Measurements from ENCODE around the gene VWA8.
"Not testable (repeated sequence)": the region's sequence is repeated elsewhere in the genome, so short reads cannot be mapped to it uniquely, and the experiment has no call there.

Gene VWA8

GRCh38 chr13:41644742-41645141 lies 316.2 kb downstream of the VWA8 start:
- no peak for DNase-seq (ENCODE audit: low spot score)

GRCh38 chr13:41643507-41643906 lies 317.4 kb downstream of the VWA8 start:
- no peak for DNase-seq (ENCODE audit: low spot score)

- no peak for DNase-seq (ENCODE audit: low spot score)
Measured at GRCh38 chr13:41641961-41642360, 318.9 kb downstream of the VWA8 start.

DNA sequence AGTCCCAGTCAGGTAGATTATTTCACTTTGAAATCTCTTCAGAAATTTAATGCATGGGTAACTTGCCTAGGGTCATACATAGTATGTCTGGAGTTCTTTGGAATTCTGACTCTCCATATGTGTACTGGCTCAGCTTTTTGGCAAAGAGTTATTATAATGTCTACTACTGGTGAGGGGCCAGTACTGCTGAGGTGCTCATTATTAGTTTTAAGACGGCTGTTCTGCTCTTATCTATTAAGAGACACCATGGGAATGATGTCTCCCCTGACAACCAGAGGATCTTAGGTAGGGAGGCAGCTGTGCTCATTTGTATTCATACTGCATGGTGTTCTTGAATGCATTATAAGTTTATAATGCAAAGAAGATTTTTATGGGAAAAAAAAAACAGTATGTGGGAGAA lies 319.5 kb downstream of the VWA8 start:
- no peak for DNase-seq (ENCODE audit: low spot score)

- no peak for DNase-seq (ENCODE audit: low spot score)
Measured at GRCh38 chr13:41639955-41640780, 320.7 kb downstream of the VWA8 start.

GRCh38 chr13:41639237-41639904 lies 321.5 kb downstream of the VWA8 start:
- no peak for DNase-seq (ENCODE audit: low spot score)

- DNase-seq (ENCODE audit: low spot score) = no peak
Measured at GRCh38 chr13:41637586-41637985, 323.3 kb downstream of the VWA8 start.

DNA sequence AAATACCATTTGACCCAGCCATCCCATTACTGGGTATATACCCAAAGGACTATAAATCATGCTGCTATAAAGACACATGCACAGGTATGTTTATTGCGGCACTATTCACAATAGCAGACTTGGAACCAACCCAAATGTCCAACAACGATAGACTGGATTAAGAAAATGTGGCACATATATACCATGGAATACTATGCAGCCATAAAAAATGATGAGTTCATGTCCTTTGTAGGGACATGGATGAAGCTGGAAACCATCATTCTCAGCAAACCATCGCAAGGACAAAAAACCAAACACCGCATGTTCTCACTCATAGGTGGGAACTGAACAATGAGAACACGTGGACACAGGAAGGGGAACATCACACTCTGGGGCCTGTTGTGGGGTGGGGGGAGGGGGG lies 323.9 kb downstream of the VWA8 start:
- not testable (repeated sequence) for DNase-seq (ENCODE audit: low spot score)

DNA sequence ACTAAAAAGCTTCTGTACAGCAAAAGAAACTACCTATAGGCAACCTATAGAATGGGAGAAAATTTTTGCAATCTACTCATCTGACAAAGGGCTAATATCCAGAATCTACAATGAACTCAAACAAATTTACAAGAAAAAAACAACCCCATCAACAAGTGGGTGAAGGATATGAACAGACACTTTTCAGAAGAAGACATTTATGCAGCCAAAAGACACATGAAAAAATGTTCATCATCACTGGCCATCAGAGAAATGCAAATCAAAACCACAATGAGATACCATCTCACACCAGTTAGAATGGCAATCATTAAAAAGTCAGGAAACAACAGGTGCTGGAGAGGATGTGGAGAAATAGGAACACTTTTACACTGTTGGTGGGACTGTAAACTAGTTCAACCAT lies 324.3 kb downstream of the VWA8 start:
- not testable (repeated sequence) for DNase-seq (ENCODE audit: low spot score)

DNA sequence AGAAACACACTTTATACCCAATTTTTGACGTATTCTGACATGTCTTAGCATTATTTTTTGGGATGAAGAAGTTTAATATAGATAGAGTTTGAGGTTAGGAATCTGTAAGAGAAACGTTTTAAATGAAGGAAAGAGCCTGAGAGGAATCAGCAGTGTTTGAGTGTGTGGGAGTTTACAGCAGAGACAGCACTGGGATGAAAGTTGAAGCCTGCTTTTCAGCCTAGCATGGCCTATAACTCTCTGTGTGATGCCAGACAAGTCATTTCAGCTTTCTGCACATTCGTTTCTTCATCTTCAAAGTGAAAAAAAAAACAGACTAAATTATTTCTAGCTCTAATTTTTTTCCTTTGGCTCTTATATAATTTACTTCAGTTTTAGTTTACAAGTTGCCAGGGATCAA lies 326.5 kb downstream of the VWA8 start:
- no peak for DNase-seq (ENCODE audit: low spot score)

DNA sequence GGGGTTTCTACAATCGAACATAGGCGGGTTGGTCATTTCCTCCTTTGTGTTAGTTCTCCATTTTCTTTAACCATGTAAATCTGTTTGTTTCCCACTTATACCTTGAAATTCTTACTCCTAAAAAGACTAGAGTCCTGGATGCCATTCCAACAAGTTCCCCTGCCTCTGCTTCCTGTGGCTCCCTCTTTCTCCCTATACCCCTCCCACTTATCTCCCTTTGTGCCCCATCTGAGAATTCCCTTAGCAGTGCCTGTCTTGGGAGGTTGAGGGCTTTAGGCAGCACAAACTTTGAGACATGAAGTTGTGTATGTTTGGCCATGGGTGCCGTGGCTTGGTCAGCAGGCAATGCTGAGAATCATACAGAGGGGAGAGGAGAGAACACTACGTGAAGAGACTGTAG lies 327.1 kb downstream of the VWA8 start:
- no peak for DNase-seq (ENCODE audit: low spot score)

DNA sequence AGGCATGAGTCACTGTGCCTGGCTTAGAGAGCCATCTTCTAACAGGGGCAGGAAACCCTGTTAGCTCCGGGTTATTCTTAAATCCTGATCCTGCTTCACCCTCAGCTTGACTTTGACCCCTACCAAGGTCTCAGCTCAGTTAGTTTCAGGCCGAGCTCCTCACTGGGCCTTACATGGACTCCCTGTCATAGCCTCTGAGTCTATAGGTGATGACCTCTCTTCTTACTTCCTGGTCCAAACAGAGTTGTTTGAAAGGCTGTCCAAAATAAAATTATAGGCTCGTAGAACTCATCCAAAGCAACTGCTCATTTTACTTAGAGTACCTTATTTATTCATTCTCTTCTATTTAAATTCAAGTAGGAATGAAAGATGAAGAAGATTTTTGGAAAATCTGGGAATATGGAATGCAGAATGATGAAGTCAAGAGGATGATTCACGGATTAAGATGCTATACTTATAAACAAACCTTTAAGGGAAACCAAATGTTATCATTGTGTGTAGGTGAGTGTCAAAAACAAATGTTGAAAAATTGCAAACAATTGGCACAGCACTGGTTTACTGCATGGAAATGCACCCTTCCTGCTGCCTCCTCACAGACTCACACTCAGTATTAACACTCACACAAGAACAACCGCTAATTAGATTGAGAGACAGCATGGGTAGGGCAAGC lies 329.5 kb downstream of the VWA8 start:
- DNase-seq (ENCODE audit: low spot score) = no peak

DNA sequence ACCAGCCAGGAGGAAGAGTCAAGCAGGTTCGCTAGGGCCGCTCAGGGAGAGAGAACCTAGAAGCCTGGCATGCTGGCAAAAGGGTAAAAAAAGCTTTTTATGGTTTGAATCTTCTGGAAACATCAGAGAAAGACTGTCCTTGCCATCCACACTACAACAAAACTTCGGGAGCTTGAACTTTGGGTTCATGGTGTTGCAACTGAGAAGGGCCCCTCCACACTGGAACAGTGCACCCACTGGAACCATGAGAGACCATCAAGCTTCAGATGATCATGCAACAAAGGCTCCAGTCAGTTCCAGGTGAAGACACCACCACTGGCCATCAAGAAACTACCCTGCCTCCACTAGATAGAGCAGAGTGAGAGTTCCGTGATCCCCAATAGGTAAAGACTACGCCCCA lies 333.5 kb downstream of the VWA8 start:
- no peak for DNase-seq (ENCODE audit: low spot score)

DNA sequence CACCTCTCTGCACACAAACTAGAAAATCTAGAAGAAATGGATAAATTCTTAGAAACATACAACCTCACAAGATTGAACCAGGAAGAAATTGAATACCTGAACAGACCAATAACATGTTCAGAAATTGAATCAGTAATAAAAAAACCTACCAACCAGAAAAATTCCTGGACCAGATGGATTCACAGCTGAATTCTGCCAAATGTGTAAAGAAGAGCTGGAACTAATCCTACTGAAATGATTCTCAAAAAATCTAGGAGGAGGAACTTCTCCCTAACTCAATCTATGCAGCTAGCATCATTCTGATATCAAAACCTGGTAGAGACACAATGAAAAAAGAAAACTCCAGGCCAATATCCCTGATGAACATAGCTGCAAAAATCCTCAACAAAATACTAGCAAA lies 336.9 kb downstream of the VWA8 start:
- no peak for DNase-seq (ENCODE audit: low spot score)

- no peak for DNase-seq (ENCODE audit: low spot score)
Measured at GRCh38 chr13:41622432-41623429, 338.2 kb downstream of the VWA8 start.

DNA sequence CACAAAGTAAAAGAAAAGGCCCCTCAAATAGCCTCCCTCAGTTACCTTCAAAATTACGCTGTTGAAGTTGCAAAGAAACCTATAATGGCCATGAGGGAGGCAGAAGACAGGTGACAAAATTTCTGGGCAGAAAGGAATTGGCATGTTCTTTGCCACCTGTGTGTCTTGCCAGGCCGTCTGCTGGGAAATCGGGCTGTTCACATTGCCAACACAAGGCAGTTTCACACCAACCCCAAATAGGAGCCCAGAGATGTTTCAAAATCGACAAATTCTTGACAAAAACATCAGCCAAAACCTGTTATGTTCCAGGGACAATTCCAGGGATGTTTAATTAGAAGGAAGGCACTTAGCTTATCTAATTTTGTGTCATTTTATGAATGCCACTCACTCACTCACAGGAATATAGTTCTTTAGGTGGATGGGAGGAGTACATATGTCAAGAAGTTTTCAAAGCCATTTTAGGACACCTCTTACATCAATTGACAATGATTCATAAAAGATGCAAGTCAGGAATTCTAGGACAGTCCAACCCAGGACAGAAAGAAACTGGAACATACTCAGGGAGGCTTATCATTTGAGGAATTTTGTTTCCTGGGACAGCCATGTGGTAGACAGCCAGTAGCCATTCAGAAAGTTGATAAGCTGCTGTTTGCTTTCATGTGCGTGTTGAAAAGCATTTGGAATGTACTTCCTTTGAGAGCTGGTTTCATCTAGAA lies 339.0 kb downstream of the VWA8 start:
- DNase-seq (ENCODE audit: low spot score) = no peak

- not testable (repeated sequence) for DNase-seq (ENCODE audit: low spot score)
Measured at GRCh38 chr13:41617633-41618032, 343.3 kb downstream of the VWA8 start.

DNA sequence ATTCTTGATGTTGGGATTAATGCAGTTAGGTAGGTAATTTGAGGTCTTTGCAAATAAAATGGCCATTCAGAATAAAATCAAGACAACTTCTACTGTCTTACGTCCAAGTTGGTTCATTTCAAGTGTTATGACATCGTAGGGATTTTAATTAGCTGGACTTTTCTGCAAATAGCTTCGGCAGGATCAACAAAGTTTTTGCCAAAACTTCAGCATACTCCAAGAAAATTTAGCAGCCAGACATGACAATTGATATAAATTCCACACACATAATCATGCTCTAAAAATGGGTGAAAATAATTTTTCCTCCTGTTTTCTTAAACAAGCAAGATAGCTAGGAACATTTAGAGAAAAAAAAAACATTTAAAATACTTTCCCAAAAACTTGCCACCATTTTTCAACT lies 344.8 kb downstream of the VWA8 start:
- no peak for DNase-seq (ENCODE audit: low spot score)

DNA sequence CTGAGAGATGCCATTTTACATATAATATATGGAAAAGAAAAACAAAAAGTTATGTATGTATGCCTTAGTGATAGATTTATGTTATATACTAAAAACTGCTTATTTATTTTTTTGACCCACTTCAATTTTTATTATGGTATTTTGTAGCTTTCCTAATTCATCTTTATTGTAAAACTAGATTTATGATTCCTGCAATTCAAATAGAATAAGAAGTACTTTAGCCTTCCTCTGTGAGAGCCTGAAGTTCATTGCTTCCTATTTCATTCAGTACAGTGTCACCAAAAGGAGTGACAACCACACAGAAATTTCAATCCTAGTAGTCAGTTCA lies 345.4 kb downstream of the VWA8 start:
- no peak for DNase-seq (ENCODE audit: low spot score)

- DNase-seq (ENCODE audit: low spot score) = no peak
Measured at GRCh38 chr13:41614671-41615527, 346.0 kb downstream of the VWA8 start.
